Cerebellar cortex (tissue), 1 donor: ENCODE measurements around the gene NUB1.
A peak's percentile ranks its signal among the peaks of the same experiment; 100 is the strongest.

Experiments
- DNase-seq: peaks from one replicate; pipeline ENCODE4 v3.0.0-alpha.2; 2015; ENCODE audit warnings: low spot score

The NUB1 gene

GRCh38 chr7:151377406-151377805 is 35.8 kb downstream of the NUB1 start:
- DNase-seq: no peak

- DNase-seq: no peak
Measured at GRCh38 chr7:151378011-151378410, 36.4 kb downstream of the NUB1 start.

GRCh38 chr7:151378496-151379192 is 37.0 kb downstream of the NUB1 start:
- no peak for DNase-seq

- no peak for DNase-seq
Measured at GRCh38 chr7:151379193-151379520, 37.5 kb downstream of the NUB1 start.

- no peak for DNase-seq
Measured at GRCh38 chr7:151379534-151380198, 38.1 kb downstream of the NUB1 start.

GRCh38 chr7:151380199-151381097 is 38.8 kb downstream of the NUB1 start:
- no peak for DNase-seq

GRCh38 chr7:151381098-151381347 is 39.4 kb downstream of the NUB1 start:
- no peak for DNase-seq

GRCh38 chr7:151381348-151382078 is 39.9 kb downstream of the NUB1 start:
- DNase-seq: no peak

- no peak for DNase-seq
Measured at GRCh38 chr7:151382079-151382885, 40.7 kb downstream of the NUB1 start.

GRCh38 chr7:151383638-151384351 is 42.2 kb downstream of the NUB1 start:
- peak; percentile 73 for DNase-seq

GRCh38 chr7:151384352-151384697 is 42.7 kb downstream of the NUB1 start:
- no peak for DNase-seq

GRCh38 chr7:151384776-151385625 is 43.4 kb downstream of the NUB1 start:
- DNase-seq: no peak

- DNase-seq: no peak
Measured at GRCh38 chr7:151385626-151386300, 44.2 kb downstream of the NUB1 start.

- peak; percentile 59 for DNase-seq
Measured at GRCh38 chr7:151386301-151387160, 44.9 kb downstream of the NUB1 start.

- DNase-seq: no peak
Measured at GRCh38 chr7:151387161-151388006, 45.8 kb downstream of the NUB1 start.

- no peak for DNase-seq
Measured at GRCh38 chr7:151388007-151388297, 46.3 kb downstream of the NUB1 start.

- no peak for DNase-seq
Measured at GRCh38 chr7:151388430-151388829, 46.8 kb downstream of the NUB1 start.
